HUES64 (cell line): ENCODE measurements around the gene ROR1.

ENCODE experiments used
- H3K27ac ChIP-seq: 2 replicates; pipeline ENCODE4 v1.7.0; 2013; ENCODE audit warnings: low read depth, low read length, inconsistent platforms
- H3K27me3 ChIP-seq: 2 replicates; pipeline ENCODE4 v1.6.1; 2013; ENCODE audit warnings: mild to moderate bottlenecking, low read length; ENCODE audit not compliant: insufficient read depth
- H3K36me3 ChIP-seq: 2 replicates; pipeline ENCODE4 v1.6.1; 2013; ENCODE audit warnings: mild to moderate bottlenecking, low read length; ENCODE audit not compliant: insufficient read depth
- H3K4me1 ChIP-seq: 2 replicates; pipeline ENCODE4 v1.6.1; 2013; ENCODE audit warnings: mild to moderate bottlenecking, low read length, moderate library complexity; ENCODE audit not compliant: insufficient read depth
- H3K4me3 ChIP-seq: 2 replicates; pipeline ENCODE4 v1.5.1; 2013; ENCODE audit warnings: mild to moderate bottlenecking, low read length, moderate library complexity
- H3K9ac ChIP-seq: 2 replicates; pipeline ENCODE4 v1.6.1; 2013; ENCODE audit warnings: mild to moderate bottlenecking, low read depth, low read length
- H3K9me3 ChIP-seq: 2 replicates; pipeline ENCODE4 v1.6.1; 2013; ENCODE audit warnings: low read depth, low read length; ENCODE audit not compliant: insufficient read depth
- WGBS: fragments of 150-250, 120-280 bp; methylation state at CpG from one replicate; pipeline ENCODE4 v1.1.7; 2013; ENCODE audit warnings: missing lambda C conversion rate; 5-methylcytosine and 5-hydroxymethylcytosine counted together

Gene ROR1

GRCh38 chr1:64038119-64038518 is 264.3 kb downstream of the ROR1 start:
- Histone ChIP-seq H3K9ac (no peak overlapping the region), H3K9me3 (no peaks in the 10 kb centered on the region; the same call in 1 of the 2 replicates), H3K4me1 (peaks cover 35% of the 10 kb centered on the region), H3K4me3 (no peak overlapping the region), H3K27me3 (no peaks in the 10 kb centered on the region), H3K27ac (no peak overlapping the region), H3K36me3 (no peaks in the 10 kb centered on the region; the same call in 1 of the 2 replicates)
- 81% methylated on average over 3 of the region's 4 CpGs for WGBS

- Histone ChIP-seq H3K27ac (peak overlapping the region; percentile 6; the same call in 1 of the 2 replicates), H3K36me3 (no peaks in the 10 kb centered on the region; the same call in 1 of the 2 replicates), H3K4me3 (no peak overlapping the region), H3K4me1 (peaks cover 35% of the 10 kb centered on the region), H3K27me3 (no peaks in the 10 kb centered on the region), H3K9ac (no peak overlapping the region), H3K9me3 (no peaks in the 10 kb centered on the region; the same call in 1 of the 2 replicates)
- 79% methylated on average over 1 of the region's 1 CpG for WGBS
These were observed 265.1 kb downstream of the ROR1 start for GRCh38 chr1:64038965-64039364.

- no peak overlapping the region for H3K4me3 ChIP-seq
- no peaks in the 10 kb centered on the region; the same call in 1 of the 2 replicates for H3K36me3 ChIP-seq
- 40% methylated on average over 3 of the region's 3 CpGs for WGBS
- H3K27ac ChIP-seq, result peak overlapping the region; percentile 6; the same call in 1 of the 2 replicates
- no peaks in the 10 kb centered on the region; the same call in 1 of the 2 replicates for H3K9me3 ChIP-seq
- peaks cover 35% of the 10 kb centered on the region for H3K4me1 ChIP-seq
- no peaks in the 10 kb centered on the region for H3K27me3 ChIP-seq
- no peak overlapping the region for H3K9ac ChIP-seq
These were observed 265.6 kb downstream of the ROR1 start for GRCh38 chr1:64039390-64039926.

GRCh38 chr1:64041371-64042131 is 267.7 kb downstream of the ROR1 start:
- no peaks in the 10 kb centered on the region for H3K27me3 ChIP-seq
- H3K9ac ChIP-seq, result no peak overlapping the region
- no peaks in the 10 kb centered on the region for H3K9me3 ChIP-seq
- WGBS, result 89% methylated on average over 3 of the region's 3 CpGs
- no peaks in the 10 kb centered on the region for H3K36me3 ChIP-seq
- no peak overlapping the region for H3K27ac ChIP-seq
- H3K4me3 ChIP-seq, result no peak overlapping the region
- peaks cover 47% of the 10 kb centered on the region for H3K4me1 ChIP-seq

GRCh38 chr1:64042331-64043100 is 268.7 kb downstream of the ROR1 start:
- Histone ChIP-seq H3K27ac (no peak overlapping the region), H3K4me3 (no peak overlapping the region), H3K4me1 (peaks cover 57% of the 10 kb centered on the region), H3K36me3 (no peaks in the 10 kb centered on the region), H3K9me3 (no peaks in the 10 kb centered on the region), H3K27me3 (no peaks in the 10 kb centered on the region), H3K9ac (no peak overlapping the region)
- WGBS, result 85% methylated on average over 10 of the region's 10 CpGs

GRCh38 chr1:64043288-64043687 is 269.5 kb downstream of the ROR1 start:
- Histone ChIP-seq H3K27me3 (no peaks in the 10 kb centered on the region), H3K9me3 (no peaks in the 10 kb centered on the region), H3K4me3 (no peak overlapping the region), H3K27ac (no peak overlapping the region), H3K4me1 (peaks cover 50% of the 10 kb centered on the region), H3K36me3 (no peaks in the 10 kb centered on the region), H3K9ac (no peak overlapping the region)
- 94% methylated on average over 2 of the region's 2 CpGs for WGBS

- Histone ChIP-seq H3K9me3 (no peaks in the 10 kb centered on the region), H3K27ac (no peak overlapping the region), H3K9ac (no peak overlapping the region), H3K4me3 (no peak overlapping the region), H3K36me3 (no peaks in the 10 kb centered on the region), H3K27me3 (no peaks in the 10 kb centered on the region), H3K4me1 (peaks cover 43% of the 10 kb centered on the region)
- 90% methylated on average over 5 of the region's 5 CpGs for WGBS
These were observed 270.2 kb downstream of the ROR1 start for GRCh38 chr1:64043976-64044375.

- peaks cover 5% of the 10 kb centered on the region; the same call in 1 of the 2 replicates for H3K36me3 ChIP-seq
- no peaks in the 10 kb centered on the region for H3K27me3 ChIP-seq
- H3K4me3 ChIP-seq, result no peak overlapping the region
- peak overlapping the region; percentile 62; the same call in 1 of the 2 replicates for H3K27ac ChIP-seq
- H3K9ac ChIP-seq, result no peak overlapping the region; the same call in 1 of the 2 replicates
- H3K9me3 ChIP-seq, result no peaks in the 10 kb centered on the region
- 56% methylated on average over 2 of the region's 2 CpGs for WGBS
- peaks cover 28% of the 10 kb centered on the region for H3K4me1 ChIP-seq
These were observed 272.4 kb downstream of the ROR1 start for GRCh38 chr1:64046243-64046642.

GRCh38 chr1:64046891-64047290 is 273.1 kb downstream of the ROR1 start:
- peaks cover 26% of the 10 kb centered on the region for H3K4me1 ChIP-seq

GRCh38 chr1:64047549-64047996 is 273.8 kb downstream of the ROR1 start:
- H3K36me3 ChIP-seq, result peaks cover 5% of the 10 kb centered on the region; the same call in 1 of the 2 replicates
- peaks cover 28% of the 10 kb centered on the region for H3K4me1 ChIP-seq
- WGBS, result 92% methylated on average over 1 of the region's 1 CpG
- H3K4me3 ChIP-seq, result no peak overlapping the region
- H3K9ac ChIP-seq, result no peak overlapping the region
- H3K27ac ChIP-seq, result no peak overlapping the region
- no peaks in the 10 kb centered on the region for H3K9me3 ChIP-seq
- no peaks in the 10 kb centered on the region for H3K27me3 ChIP-seq

More at GRCh38 chr1:64046891-64047290, 273.1 kb downstream of the ROR1 start:
- H3K9ac ChIP-seq, result no peak overlapping the region; the same call in 1 of the 2 replicates
- H3K9me3 ChIP-seq, result no peaks in the 10 kb centered on the region
- H3K27me3 ChIP-seq, result no peaks in the 10 kb centered on the region
- H3K4me3 ChIP-seq, result no peak overlapping the region
- peaks cover 5% of the 10 kb centered on the region; the same call in 1 of the 2 replicates for H3K36me3 ChIP-seq
- no peak overlapping the region for H3K27ac ChIP-seq
